Suprapubic skin (tissue), 3 donors: ENCODE data around the gene SHE.

ENCODE experiments used
- POLR2A ChIP-seq, 2 donors: fragments of 450-650 bp; IDR thresholded peaks; one replicate each; pipeline ENCODE4 v1.6.1; 2017; ENCODE audit warnings: antibody characterized with exemption in 2 of 2, mild to moderate bottlenecking in 2 of 2, moderate library complexity in 2 of 2
- TF ChIP-seq, protein P1 (sequence below), 2 donors: fragments of 200-600 bp in 1 of 2; fragments of 450-650 bp in 1 of 2; sonication (generic) in 1 of 2; IDR thresholded peaks; one replicate each; pipeline ENCODE4 v1.5.1; 2016 to 2019; ENCODE audit warnings: antibody characterized with exemption in 2 of 2, mild to moderate bottlenecking in 1 of 2, moderate library complexity in 1 of 2

DNA sequence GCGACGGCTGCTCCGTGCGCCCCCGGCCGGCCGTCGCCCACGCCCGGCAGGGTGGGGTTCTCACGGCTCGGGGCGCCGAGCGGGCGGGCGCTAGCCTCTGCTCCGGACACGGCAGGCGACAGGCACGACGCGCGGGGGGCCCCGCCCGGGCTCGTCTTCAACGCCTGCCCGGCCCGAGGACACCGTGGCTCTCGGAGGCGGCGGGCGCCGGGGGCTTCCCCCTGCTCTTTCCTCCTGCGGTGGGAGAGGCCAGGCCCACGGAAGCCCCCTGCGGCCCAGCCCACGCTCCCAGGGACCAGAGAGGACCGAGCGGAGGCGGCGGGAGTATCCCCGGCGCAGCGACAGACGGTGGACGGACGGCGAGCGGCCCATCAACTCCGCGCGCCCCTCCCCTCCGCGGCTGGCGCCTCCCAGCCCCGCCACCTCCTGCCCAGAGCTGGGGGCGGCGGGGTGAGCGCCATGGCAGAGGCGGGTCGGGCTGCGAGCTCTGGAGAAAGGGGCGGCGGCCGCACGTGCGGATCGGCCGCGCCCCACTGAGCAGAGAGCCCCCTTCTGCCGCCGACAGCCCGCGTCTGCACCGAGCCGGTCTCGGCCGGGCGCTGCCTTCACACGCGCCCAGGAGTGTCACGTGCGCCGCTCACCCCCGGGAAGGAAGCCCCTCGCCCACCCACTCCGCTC lies at the start of gene SHE, which contains the start of gene TDRD10:
- TF ChIP-seq, protein P1, sequence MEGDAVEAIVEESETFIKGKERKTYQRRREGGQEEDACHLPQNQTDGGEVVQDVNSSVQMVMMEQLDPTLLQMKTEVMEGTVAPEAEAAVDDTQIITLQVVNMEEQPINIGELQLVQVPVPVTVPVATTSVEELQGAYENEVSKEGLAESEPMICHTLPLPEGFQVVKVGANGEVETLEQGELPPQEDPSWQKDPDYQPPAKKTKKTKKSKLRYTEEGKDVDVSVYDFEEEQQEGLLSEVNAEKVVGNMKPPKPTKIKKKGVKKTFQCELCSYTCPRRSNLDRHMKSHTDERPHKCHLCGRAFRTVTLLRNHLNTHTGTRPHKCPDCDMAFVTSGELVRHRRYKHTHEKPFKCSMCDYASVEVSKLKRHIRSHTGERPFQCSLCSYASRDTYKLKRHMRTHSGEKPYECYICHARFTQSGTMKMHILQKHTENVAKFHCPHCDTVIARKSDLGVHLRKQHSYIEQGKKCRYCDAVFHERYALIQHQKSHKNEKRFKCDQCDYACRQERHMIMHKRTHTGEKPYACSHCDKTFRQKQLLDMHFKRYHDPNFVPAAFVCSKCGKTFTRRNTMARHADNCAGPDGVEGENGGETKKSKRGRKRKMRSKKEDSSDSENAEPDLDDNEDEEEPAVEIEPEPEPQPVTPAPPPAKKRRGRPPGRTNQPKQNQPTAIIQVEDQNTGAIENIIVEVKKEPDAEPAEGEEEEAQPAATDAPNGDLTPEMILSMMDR (IDR thresholded peaks at IDR 0.05), result no peak
- TF ChIP-seq POLR2A (IDR thresholded peaks at IDR 0.05), result no peak
